Right lung (tissue), 5 donors: ENCODE measurements around the gene PRKAG3. TPM values are rescaled to one million over a fixed set of nuclear protein-coding genes. Genes with fewer than 3 reads are reported as not detected.

Experiments
- DNase-seq, 2 donors: peaks; one replicate each; pipeline ENCODE4 v3.0.0-alpha.2; 2013
- polyA plus RNA-seq, 5 donors: library from polyadenylated mRNA; unstranded; fragments of 120-200 nt; gene quantifications; one replicate each; pipeline versions ENCODE4 v1.2.1 to v1.2.3, GENCODE V29; 2013; ENCODE audit warnings: inconsistent platforms in 1 of 5, low replicate concordance in 1 of 5; ENCODE audit not compliant: insufficient read length in 5 of 5, insufficient read depth in 1 of 5

Gene PRKAG3
- polyA plus RNA-seq, 5 donors = 0.18 to 0.76 TPM; not detected in 3

DNA sequence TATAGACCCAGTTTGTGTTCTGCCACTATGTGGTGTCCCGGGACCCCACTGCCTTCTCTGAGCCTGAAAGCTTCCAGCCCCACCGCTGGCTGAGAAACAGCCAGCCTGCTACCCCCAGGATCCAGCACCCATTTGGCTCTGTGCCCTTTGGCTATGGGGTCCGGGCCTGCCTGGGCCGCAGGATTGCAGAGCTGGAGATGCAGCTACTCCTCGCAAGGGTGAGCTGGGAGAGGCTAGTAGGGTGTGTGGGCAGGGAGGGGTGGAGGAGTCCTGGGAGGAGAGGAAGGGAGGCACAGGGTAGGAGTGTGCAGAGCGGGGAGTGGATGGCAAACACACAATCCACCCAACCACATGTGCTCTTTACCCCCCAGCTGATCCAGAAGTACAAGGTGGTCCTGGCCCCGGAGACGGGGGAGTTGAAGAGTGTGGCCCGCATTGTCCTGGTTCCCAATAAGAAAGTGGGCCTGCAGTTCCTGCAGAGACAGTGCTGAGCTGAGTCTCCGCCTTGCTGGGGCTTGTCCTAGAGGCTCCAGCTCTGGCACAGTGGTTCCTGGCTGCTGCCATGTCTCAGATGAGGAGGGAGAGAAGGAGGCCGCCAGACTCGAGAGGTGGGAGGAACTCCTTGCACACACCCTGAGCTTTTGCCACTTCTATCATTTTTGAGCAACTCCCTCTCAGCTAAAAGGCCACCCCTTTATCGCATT, 16.9 kb downstream of the PRKAG3 start:
- DNase-seq = no peak

- no peak for DNase-seq
These were observed 17.7 kb downstream of the PRKAG3 start for GRCh38 chr2:218813771-218814460.

- DNase-seq = no peak
These were observed 18.7 kb downstream of the PRKAG3 start for GRCh38 chr2:218812861-218813260.

DNA sequence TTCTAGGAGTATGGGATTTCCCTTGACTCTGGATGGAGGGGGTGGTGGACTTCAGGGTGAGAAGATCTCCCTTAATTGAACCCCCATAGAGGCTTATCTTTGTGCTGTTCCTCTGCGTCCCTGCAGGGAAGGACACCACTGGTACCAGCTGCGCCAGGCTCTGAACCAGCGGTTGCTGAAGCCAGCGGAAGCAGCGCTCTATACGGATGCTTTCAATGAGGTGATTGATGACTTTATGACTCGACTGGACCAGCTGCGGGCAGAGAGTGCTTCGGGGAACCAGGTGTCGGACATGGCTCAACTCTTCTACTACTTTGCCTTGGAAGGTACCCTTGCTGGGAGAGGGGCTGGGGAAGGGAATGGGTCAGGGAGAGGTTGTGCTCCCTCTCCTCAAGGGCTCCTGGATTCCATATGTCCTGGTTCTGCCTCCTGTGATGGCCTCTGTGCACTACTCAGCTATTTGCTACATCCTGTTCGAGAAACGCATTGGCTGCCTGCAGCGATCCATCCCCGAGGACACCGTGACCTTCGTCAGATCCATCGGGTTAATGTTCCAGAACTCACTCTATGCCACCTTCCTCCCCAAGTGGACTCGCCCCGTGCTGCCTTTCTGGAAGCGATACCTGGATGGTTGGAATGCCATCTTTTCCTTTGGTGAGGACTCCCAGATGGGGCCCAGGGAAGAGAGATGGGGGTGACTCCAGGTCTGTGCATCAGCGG, 19.3 kb downstream of the PRKAG3 start:
- DNase-seq = no peak

DNA sequence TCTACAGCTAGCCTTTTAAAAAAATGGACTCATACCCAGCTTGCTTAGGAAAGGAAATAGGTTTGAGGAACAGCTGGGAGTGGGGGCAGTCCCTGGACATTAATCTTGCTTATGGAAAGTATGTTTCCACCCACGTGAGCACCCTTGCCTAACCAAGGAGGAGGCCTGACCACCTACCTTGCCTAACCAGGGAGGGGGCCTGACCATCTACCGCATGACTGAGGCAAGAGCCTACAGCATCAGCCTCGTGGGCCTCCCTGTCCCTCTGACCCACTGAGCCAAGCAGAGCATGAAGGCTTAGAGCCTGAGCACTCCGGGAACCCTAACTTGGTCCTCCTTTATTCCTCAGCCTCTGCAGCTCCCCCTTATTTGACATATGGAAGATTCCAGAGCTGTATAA, 20.2 kb downstream of the PRKAG3 start:
- no peak for DNase-seq

- no peak for DNase-seq
These were observed 21.3 kb downstream of the PRKAG3 start for GRCh38 chr2:218810256-218810655.

GRCh38 chr2:218809515-218809914, 22.1 kb downstream of the PRKAG3 start:
- DNase-seq = no peak

- no peak for DNase-seq
These were observed 24.0 kb downstream of the PRKAG3 start for GRCh38 chr2:218807626-218808025.

- peak; percentile 82 to 84 for DNase-seq
These were observed 25.1 kb downstream of the PRKAG3 start for GRCh38 chr2:218806346-218806978.

- DNase-seq = peak; percentile 5 to 9
These were observed 26.0 kb downstream of the PRKAG3 start for GRCh38 chr2:218805627-218806026.

DNA sequence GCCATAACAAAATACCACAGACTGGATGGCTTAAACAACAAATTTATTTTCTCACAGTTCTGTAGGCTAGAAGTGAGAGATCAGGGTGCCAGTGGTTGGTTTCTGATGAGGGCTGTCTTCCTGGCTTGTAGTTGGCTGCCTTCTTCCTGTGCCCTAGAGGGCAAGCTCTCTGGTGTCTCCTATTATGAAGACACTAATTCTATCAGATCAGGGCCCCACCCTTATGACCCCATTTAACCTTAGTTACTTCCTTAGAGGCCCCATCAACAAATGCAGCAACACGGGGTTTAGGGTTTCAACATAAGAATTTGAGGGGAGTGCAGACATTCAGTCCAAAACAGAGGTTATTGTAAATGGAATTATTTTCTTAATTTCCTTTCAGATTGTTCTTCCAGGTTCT, 26.8 kb downstream of the PRKAG3 start:
- no peak for DNase-seq

GRCh38 chr2:218802386-218802994, 29.1 kb downstream of the PRKAG3 start:
- DNase-seq = no peak

GRCh38 chr2:218799990-218800389, 31.6 kb downstream of the PRKAG3 start:
- DNase-seq = no peak

DNA sequence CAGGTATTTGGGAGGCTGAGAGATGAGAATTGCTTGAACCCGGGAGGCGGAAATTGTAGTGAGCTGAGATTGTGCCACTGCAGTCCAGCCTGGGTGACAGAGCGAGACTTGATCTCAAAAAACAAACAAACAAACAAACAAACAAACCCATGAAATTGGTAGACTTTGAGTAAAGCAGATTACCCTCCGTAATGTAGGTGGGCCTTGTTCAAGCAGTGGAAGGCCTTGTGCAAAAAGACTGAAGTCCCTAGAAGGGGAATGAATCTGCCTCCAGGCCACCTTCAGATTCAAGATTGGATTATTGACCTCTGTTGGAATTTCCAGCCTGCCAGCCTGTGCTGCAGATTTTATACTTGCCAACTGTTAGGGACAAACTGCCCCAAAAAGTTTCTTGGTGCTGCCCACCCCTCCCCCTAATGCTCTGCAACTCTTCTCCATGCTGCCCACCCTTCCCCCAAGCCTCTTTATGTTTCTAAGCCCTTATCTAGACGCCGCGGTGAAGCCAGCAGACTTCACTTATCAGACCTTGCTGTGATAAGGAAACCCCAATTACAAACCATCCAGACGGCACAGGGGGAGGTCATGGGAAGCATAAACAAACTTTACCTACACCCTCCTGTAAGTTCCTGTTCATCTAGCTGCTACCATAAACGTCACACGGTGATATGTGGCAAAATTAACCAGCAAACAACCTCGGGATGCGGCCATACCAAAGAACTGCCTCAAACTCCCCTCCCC, 32.7 kb downstream of the PRKAG3 start:
- no peak for DNase-seq

- no peak for DNase-seq
These were observed 34.9 kb downstream of the PRKAG3 start for GRCh38 chr2:218796691-218797090.

- DNase-seq = no peak
These were observed 39.2 kb downstream of the PRKAG3 start for GRCh38 chr2:218792433-218792832.

DNA sequence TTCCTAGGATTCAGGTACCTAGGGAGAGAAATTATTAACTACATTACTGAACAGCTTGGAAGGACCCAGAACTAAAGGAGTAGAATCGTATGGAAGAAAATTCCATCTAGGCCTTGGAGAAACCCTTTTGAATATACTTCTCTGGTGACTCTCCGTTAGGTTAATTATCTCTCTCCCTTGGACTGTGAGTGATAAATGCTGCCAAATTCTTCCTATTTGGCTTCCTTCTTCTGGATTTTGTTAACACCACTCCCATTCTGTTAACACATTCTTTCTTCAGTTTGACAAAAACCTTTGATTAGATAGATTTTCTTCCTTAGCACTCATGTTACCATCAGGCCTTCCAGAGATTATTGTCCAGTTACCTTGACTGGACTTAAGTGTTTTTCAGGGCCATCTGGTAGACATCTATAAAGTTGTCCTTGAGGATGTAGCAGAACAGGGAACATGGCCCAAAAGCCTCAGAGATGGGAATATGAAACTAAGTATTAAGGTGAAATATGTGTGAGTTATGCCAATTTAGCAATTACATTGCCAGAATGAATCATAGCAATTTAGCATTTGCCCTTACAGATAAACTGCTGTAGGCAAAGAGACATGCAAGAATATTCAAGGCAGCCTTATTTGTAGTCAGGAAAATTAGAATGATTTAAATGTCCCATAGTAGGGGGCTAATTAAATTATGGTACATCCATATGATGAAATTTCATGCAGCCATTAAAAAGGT, 42.9 kb downstream of the PRKAG3 start:
- DNase-seq = no peak

- DNase-seq = no peak
These were observed 45.5 kb downstream of the PRKAG3 start for GRCh38 chr2:218786133-218786532.

DNA sequence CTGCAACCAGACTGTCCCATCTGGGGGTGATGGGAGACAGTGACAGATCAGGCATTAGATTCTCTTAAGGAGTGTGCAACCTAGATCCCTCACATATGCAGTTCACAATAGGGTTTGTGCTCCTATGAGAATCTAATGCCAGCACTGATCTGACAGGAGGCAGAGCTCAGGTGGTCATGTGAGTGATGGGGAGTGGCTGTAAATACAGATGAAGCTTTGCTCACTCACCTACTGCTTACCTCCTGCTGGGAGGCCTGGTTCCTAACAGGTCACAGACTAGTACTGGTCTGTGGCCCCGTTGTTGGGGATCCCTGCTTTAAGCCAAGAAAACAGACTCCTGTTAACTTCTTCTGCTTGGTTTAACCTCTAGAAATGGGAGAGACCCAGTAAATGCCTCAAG, 46.5 kb downstream of the PRKAG3 start:
- no peak for DNase-seq

DNA sequence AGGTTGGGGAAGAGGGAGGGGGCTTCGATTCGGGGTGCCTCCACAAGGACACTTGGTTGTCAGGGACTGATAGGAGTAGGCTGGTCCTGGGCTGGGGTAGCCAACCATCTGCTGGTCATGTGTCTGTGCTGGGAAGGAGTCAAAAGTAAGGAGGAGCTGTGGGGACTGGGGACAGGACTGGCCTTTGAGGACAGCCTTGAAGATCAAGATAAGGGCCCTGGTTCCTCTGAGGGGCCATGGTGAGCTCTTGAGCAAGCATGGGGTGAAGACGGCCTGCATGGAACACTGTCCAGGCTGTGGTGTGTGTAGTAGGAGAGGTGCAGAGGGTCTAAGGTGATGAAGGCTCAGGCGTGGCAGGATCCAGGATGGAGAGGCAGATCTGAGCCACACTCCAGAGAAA, 47.9 kb downstream of the PRKAG3 start:
- no peak for DNase-seq

- peak in 1 of 2 donors; percentile 4 for DNase-seq
These were observed 49.1 kb downstream of the PRKAG3 start for GRCh38 chr2:218782528-218782844.
